ENCODE results near the gene SP140. TPM values are rescaled to one million over a fixed set of nuclear protein-coding genes. Genes with fewer than 3 reads are reported as not detected.
"Not testable (repeated sequence)": the region's sequence is repeated elsewhere in the genome, so short reads cannot be mapped to it uniquely, and the experiment has no call there.

The SP140 gene
- total and polyA plus RNA-seq, 2 experiments from 2014 or later = 0.40 to 0.53 TPM

- H3K36me3 ChIP-seq (replicated peaks; ENCODE audit: insufficient read depth, low read depth) = no peaks in the 10 kb centered on the region
- no peaks in the 10 kb centered on the region for H3K27me3 ChIP-seq
- H3K27ac ChIP-seq = peak within 1 kb of the TSS; percentile 83
- DNase-seq (ENCODE audit: low spot score) = peak; percentile 86
- TF ChIP-seq EZH2 (IDR thresholded peaks at IDR 0.05; ENCODE audit: borderline replicate concordance) (no peak), EZH2phosphoT487 (IDR thresholded peaks at IDR 0.05; ENCODE audit: low read depth, severe bottlenecking, unreplicated experiment) (no peak), CTCF (IDR thresholded peaks at IDR 0.05; ENCODE audit: poor library complexity) (no peak)
- H3K9me2 ChIP-seq (replicated peaks; ENCODE audit: insufficient read depth) = no peaks in the 10 kb centered on the region
- peaks cover 5% of the 10 kb centered on the region for H3K4me1 ChIP-seq (ENCODE audit: insufficient read depth)
- H3K4me2 ChIP-seq = peak within 1 kb of the TSS; percentile 79
- H4K20me1 ChIP-seq (ENCODE audit: insufficient read depth, poor library complexity, severe bottlenecking) = no peaks in the 10 kb centered on the region
- peak within 1 kb of the TSS; percentile 61 for H3K4me3 ChIP-seq
- H2AFZ ChIP-seq = peak within 1 kb of the TSS; percentile 74
- H3K9me3 ChIP-seq (ENCODE audit: low read depth) = no peaks in the 10 kb centered on the region
- 8% methylated on average over 19 of the region's 19 CpGs for WGBS (ENCODE audit: low lambda C conversion rate, missing lambda C conversion rate)
- H3K79me2 ChIP-seq = no peaks in the 10 kb centered on the region
Observed at GRCh38 chr2:230219419-230220331, 5.9 kb upstream of the SP140 start, which contains the start of gene SP110. Gene SP110 (minus strand): TSS chr2:230219984. CDS start chr2:230216927, 3,057 bp downstream.

- DNase-seq (ENCODE audit: low spot score) = no peak
- peaks cover 5% of the 10 kb centered on the region for H3K4me1 ChIP-seq (ENCODE audit: insufficient read depth)
Observed at GRCh38 chr2:230220347-230220969, 5.1 kb upstream of the SP140 start.

GRCh38 chr2:230221493-230221892 is 4.0 kb upstream of the SP140 start:
- TF ChIP-seq CTCF (IDR thresholded peaks at IDR 0.05; ENCODE audit: poor library complexity) (no peak), EZH2 (IDR thresholded peaks at IDR 0.05; ENCODE audit: borderline replicate concordance) (no peak), EZH2phosphoT487 (IDR thresholded peaks at IDR 0.05; ENCODE audit: low read depth, severe bottlenecking, unreplicated experiment) (no peak)
- no peak overlapping the region for H2AFZ ChIP-seq
- WGBS (ENCODE audit: low lambda C conversion rate, missing lambda C conversion rate) = 97% methylated on average over 4 of the region's 4 CpGs

More at GRCh38 chr2:230220347-230220969, 5.1 kb upstream of the SP140 start:
- H3K27me3 ChIP-seq = no peaks in the 10 kb centered on the region
- H3K36me3 ChIP-seq (replicated peaks; ENCODE audit: insufficient read depth, low read depth) = no peaks in the 10 kb centered on the region
- H2AFZ ChIP-seq = peak overlapping the region; percentile 74
- H3K27ac ChIP-seq = peak overlapping the region; percentile 83
- H3K79me2 ChIP-seq = no peaks in the 10 kb centered on the region
- H3K9me2 ChIP-seq (replicated peaks; ENCODE audit: insufficient read depth) = no peaks in the 10 kb centered on the region
- H3K4me3 ChIP-seq = peak overlapping the region; percentile 61
- 100% methylated on average over 1 of the region's 1 CpG for WGBS (ENCODE audit: low lambda C conversion rate, missing lambda C conversion rate)
- no peaks in the 10 kb centered on the region for H3K9me3 ChIP-seq (ENCODE audit: low read depth)
- no peaks in the 10 kb centered on the region for H4K20me1 ChIP-seq (ENCODE audit: insufficient read depth, poor library complexity, severe bottlenecking)
- H3K4me2 ChIP-seq = peak overlapping the region; percentile 79
- TF ChIP-seq EZH2phosphoT487 (IDR thresholded peaks at IDR 0.05; ENCODE audit: low read depth, severe bottlenecking, unreplicated experiment) = no peak
- TF ChIP-seq CTCF (IDR thresholded peaks at IDR 0.05; ENCODE audit: poor library complexity) = no peak
- TF ChIP-seq EZH2 (IDR thresholded peaks at IDR 0.05; ENCODE audit: borderline replicate concordance) = no peak

GRCh38 chr2:230222829-230223228 is 2.7 kb upstream of the SP140 start:
- H4K20me1 ChIP-seq (ENCODE audit: insufficient read depth, poor library complexity, severe bottlenecking); H3K79me2 ChIP-seq; H3K9me2 ChIP-seq (replicated peaks; ENCODE audit: insufficient read depth); H3K4me3 ChIP-seq; H3K4me2 ChIP-seq; H2AFZ ChIP-seq; H3K36me3 ChIP-seq (replicated peaks; ENCODE audit: insufficient read depth, low read depth); H3K27ac ChIP-seq; DNase-seq (ENCODE audit: low spot score); H3K4me1 ChIP-seq (ENCODE audit: insufficient read depth); H3K9me3 ChIP-seq (ENCODE audit: low read depth); H3K27me3 ChIP-seq: not testable (repeated sequence)
- 67% methylated on average over 4 of the region's 4 CpGs for WGBS (ENCODE audit: low lambda C conversion rate, missing lambda C conversion rate)

More at GRCh38 chr2:230221493-230221892, 4.0 kb upstream of the SP140 start:
- Histone ChIP-seq H4K20me1 (ENCODE audit: insufficient read depth, poor library complexity, severe bottlenecking) (no peaks in the 10 kb centered on the region), H3K27ac (no peak overlapping the region), H3K27me3 (no peaks in the 10 kb centered on the region), H3K4me2 (no peak overlapping the region), H3K36me3 (replicated peaks; ENCODE audit: insufficient read depth, low read depth) (no peaks in the 10 kb centered on the region), H3K9me2 (replicated peaks; ENCODE audit: insufficient read depth) (no peaks in the 10 kb centered on the region), H3K79me2 (no peaks in the 10 kb centered on the region), H3K4me3 (no peak overlapping the region), H3K9me3 (ENCODE audit: low read depth) (no peaks in the 10 kb centered on the region), H3K4me1 (ENCODE audit: insufficient read depth) (peaks cover 5% of the 10 kb centered on the region)
- no peak for DNase-seq (ENCODE audit: low spot score)

Measured in hepatocyte (in vitro differentiated cells).